ENCODE data around the gene SRGN.

SRGN gene

GRCh38 chr10:69061305-69062161, 26.4 kb upstream of the SRGN start:
- no peak for DNase-seq (ENCODE audit: low read depth, low spot score)

GRCh38 chr10:69062901-69063300, 25.0 kb upstream of the SRGN start:
- DNase-seq (ENCODE audit: low read depth, low spot score) = no peak

DNA sequence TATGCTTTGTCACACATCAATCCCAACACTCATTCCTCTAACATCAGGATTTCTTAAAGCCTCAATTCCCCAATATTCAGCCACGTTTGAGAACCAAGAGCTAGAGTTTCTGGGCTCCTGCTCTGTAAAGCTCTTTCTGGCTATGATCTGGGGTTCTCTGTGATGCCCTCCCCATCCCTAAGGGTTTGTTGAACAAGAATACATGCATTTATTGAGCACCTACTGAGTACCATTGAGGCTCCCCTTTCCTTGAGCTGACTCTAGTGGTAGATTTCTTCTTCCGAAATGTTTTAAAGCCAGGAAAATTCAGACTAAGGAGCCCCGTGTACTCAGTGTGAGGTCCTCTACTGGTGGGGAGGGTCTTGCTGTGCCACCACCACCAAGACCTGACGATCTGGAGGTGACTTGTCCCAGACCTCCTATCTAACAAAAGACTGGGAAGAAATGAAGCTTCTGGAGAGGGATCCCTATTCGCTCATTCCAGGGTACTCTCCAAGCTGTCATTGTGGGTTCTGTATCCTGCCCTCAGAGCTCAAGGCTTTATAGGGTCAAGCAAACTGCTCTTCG, 23.1 kb upstream of the SRGN start:
- DNase-seq (ENCODE audit: low read depth, low spot score) = no peak

DNA sequence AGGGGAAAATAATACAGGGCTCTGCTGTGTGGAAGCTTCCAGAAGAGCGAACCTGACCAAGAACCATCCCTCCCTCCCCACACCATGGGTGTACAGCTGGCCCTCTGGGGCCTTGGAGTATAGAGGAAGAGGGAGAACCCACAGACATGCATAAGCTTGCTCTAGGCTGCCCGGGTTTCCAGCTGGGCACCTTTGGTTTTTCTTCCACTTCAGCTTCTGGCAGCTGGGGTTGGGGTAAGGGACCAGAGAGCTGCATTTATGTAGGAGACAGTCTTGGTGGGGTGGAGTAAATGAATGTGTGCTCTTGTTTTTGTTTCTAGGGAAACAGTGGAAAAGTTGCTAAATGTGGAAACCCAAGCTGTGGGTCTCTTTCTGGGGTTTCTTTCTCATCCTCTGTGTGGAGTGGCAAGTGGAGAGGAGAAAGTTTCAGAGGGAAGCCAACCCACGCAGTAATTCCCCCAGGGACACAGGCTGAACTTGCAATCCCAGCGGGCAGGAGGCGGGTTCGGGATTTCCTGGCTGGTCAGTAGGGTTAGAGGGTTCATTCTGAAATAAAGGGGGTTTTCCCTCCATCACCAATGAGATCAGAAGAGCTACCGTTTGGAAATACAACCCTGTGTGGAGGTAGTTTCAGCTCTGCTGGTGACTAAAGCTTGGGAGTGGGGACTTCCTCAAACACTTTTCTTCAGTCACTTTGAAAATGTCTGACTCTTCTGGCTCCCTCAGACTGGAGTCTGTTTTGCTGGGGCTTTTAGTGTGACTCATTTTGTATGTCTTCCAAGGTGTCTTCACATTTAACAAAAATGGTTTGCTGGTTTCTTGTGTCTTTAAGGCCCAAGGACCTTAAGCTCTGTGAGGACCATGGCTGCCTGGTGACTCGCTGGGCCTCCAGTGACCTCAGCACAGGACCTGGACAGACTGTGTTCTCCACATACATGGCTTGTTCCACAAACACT, 22.2 kb upstream of the SRGN start:
- DNase-seq (ENCODE audit: low read depth, low spot score) = no peak

- DNase-seq (ENCODE audit: low read depth, low spot score) = no peak
Measured at GRCh38 chr10:69067189-69067588, 20.7 kb upstream of the SRGN start.

DNA sequence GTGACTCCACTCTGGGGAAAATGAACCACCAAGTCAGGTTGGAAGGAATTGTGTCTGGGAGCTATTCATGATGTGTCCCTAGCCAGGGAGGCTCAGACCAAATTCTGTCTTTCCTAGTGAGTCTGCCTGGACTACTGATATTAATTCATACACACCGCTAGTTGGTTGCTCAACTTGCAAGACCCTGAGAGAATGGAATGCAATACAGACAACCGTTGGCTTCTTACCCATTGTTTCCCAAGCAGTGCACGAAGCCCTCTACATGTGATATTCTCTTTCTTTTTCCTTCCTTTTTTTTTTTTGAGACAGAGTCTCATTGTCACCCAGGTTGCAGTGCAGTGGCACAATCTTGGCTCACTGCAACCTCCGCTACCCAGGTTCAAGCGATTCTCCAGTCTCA, 19.4 kb upstream of the SRGN start:
- DNase-seq (ENCODE audit: low read depth, low spot score) = no peak

DNA sequence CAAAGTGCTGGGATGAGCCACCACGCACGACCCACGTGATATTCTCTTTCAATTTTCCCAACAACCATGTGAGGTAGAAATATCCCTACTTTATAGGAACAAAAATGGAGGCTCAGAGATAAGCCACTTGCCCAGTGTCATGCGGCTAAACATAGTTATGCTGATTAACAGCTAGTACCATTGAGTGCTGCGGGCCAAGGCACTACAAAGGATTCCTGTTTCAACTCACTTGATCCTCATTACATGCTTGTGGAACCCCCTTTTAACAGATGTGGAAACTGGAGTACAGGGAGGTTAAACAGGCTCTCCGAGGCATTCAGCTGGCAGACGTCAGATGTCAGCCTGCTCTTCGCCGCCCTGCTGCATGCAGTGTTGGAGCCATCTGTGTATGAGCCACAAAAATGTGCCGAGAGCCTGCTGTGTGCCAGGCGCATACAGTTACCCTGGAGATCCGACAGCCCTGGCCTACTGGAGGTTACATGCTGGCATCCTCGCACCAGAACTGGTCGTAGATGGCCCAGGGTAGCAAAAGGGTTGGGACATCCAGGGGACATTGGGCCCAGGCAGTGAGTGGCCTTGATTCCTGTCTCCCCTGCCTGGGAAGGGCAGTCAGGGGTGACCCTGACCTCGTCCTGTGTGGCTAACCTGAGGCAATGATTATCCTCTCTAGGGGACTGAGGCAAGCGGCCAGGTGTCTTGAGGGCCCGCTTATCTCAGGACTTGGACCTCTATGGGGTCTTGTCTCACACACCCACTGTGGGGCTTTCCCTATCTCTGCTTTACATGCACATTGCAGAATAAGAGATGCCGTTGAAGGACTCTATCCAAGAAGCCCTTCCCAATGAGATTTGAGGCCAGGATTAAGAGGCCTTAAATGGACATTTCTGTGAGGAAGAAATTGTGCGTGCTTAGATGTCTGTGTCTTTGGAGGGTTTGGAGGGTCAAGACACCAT, 18.5 kb upstream of the SRGN start:
- DNase-seq (ENCODE audit: low read depth, low spot score) = no peak

- DNase-seq (ENCODE audit: low read depth, low spot score) = no peak
Measured at GRCh38 chr10:69070951-69071350, 17.0 kb upstream of the SRGN start.

- no peak for DNase-seq (ENCODE audit: low read depth, low spot score)
Measured at GRCh38 chr10:69071610-69072009, 16.3 kb upstream of the SRGN start.

GRCh38 chr10:69073026-69073425, 14.9 kb upstream of the SRGN start:
- DNase-seq (ENCODE audit: low read depth, low spot score) = no peak

DNA sequence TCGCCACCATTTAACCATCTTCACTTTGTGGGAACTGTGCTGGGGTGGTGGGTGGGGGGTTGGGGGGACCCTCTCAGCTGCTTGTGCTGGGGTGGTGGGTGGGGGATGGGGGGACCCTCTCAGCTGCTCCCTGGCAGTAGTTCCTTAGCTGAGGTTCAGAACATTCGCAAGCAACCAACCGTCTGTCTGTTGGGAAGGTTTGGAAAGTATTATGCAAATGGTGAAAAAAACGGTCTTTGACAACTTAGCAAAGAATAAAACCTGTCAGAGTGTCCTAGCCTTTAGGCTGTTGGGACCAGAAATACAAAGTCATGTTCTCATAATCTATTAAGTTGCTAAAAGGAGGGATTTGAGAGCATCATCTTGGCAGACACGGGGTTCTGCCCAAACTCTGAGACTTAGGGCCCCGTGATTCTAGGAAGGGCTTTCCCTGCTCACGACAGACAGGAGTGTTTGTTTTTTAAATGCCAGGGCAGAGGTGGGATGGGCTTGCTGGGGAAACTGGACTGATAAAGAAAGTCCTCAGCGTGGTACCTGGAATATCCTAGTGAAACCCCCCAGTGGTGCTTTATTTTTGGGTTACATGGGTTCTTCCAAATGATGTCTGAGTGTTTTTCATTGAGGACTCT, 14.1 kb upstream of the SRGN start:
- no peak for DNase-seq (ENCODE audit: low read depth, low spot score)

DNA sequence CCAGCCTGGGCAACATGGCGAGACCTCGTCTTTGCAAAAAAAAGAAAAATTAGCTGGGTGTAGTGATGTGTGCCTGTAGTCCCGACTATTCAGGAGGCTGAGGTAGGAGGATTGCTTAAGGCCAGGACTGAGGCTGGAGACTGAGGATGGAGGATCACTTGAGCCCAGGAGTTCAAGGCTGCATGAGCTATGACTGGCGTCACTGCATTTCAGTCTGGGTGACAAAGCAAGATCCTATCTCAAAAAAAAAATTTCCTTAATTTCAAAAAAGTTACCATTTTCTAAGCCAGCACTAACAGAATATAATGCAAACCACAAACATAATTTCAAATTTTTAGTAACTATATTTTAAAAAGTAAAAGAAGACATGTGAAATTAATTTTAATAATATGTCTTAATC, 13.4 kb upstream of the SRGN start:
- DNase-seq (ENCODE audit: low read depth, low spot score) = no peak

DNA sequence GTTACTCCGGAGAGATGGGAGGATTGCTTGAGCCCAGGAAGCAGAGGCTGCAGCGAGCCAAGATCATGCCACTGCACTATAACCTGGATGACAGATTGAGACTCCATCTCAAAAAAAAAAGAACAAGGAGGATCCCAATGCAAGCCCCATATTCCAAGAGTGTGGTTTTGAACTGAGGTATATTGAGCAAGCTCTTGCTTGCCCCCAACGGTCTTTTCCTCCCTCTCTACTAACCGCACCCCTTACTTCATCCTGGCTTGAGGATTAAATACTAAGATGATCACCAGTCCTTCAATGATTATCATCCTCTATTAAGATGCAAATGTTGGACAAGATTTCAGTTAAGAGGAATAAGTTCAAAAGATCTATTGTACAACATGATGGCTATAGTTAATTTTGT, 12.5 kb upstream of the SRGN start:
- DNase-seq (ENCODE audit: low read depth, low spot score) = no peak

DNA sequence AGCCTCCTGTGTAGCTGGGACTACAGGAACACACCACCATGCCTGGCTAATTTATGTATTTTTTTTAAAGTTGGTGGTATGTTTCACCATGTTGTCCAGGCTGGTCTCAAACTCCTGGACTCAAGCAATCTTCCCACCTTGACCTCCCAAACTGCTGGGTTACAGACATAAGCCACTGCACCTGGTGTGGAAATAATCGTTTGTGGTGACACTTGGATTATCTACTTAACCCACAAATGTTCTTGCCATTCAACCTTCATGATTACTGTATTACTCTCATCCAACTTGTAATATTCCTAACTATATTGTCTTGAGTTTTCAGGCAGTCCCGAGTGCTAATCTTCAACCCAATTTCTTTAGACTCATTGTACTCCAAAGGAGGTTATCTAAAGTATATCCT, 9.6 kb upstream of the SRGN start:
- DNase-seq (ENCODE audit: low read depth, low spot score) = no peak

GRCh38 chr10:69080226-69080625, 7.7 kb upstream of the SRGN start:
- no peak for DNase-seq (ENCODE audit: low read depth, low spot score)

GRCh38 chr10:69086001-69086509, 1.8 kb upstream of the SRGN start:
- DNase-seq (ENCODE audit: low read depth, low spot score) = no peak

- DNase-seq (ENCODE audit: low read depth, low spot score) = no peak
Measured at GRCh38 chr10:69088471-69088769, 517 bp downstream of the SRGN start.

- no peak for DNase-seq (ENCODE audit: low read depth, low spot score)
Measured at GRCh38 chr10:69088801-69089501, 1.0 kb downstream of the SRGN start.

GRCh38 chr10:69089638-69090599, 2.0 kb downstream of the SRGN start:
- peak; percentile 62 for DNase-seq (ENCODE audit: low read depth, low spot score)
